GF-D8 (cell line): ENCODE measurements around the gene HTR2A.

ENCODE experiments used
- DNase-seq: peaks from one replicate; lab custom pipeline; 2025; lab: John Stamatoyannopoulos, UW

Gene HTR2A

DNA sequence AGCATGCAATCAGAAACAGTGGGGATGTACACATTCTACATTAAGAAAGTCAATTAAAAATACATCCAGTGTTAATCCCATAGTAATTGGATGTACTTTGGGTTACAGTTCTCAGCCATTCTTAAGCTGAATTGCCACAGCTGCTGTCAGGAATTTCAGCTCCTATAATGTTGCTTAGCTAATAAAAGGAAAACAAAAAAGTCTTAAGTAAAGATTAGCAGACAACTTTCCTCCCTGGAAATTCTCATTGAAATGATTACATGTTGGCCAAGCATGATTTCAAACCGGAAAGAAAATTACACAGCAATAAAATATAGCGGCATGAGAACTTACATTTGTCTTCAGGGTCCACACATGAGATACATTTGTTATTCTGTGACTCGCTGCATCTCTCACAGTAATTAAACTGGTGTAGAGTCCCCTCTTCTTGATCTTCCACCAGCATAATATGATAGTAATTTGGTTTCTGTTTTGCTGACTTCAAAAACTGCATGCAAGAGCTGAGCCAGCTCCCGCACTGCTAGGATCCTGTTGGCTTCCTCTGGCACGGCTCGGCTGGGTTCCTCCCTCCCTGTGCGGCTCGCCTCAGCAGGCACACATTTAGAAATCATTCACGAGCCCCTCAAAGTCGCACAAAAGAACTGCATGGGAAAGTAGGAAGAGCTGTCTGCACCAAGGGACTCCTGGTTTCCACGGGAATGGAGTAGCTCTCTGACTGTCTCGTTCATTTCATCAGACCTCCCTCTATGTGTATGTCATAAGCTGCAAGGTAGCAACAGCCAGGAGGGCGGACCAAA is at the start of gene HTR2A:
HTR2A (minus strand) TSS at position 713 of the 797 bp plus-strand sequence. CDS start 1,147 bp downstream, outside the sequence.
- no peak for DNase-seq

DNA sequence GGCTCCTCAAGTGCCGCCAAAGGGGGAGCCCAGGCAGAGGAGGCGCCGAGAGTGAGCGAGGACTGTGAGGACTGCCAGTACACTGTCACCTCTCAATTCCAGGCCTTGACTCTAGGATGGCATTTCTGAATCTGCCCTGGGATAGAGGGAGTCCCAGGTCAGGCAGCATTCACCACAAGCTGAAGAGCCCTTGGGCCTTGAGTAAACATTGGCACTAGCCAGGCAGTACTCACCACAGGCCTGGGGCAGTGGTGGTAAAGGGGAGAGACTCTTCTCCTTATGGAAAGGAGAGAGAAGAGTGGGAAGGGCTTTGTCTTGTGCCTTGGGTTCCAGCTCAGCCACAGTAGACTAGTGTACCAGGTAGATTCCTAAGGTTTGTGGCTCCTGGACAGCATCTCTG is 39.7 kb upstream of the HTR2A start:
- no peak for DNase-seq

DNA sequence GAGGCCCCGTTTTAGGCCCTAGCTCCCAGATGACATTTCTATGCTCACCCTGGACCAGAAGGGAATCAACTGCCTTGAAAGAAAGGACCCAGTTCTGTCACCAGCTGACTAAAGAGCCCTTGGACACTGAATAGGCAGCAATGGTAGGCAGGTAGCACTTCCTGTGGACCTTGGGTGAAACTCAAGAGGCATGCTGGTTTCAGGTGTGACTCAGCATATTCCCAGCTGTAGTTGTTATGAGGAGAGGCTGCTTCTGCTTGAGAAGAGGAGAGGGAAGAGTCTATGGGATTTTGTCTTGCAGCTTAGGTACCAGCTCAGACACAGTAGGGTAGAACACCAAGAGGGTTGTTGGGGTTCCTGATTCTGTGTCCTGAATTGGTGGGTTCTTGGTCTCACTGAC is 37.9 kb upstream of the HTR2A start:
- no peak for DNase-seq

DNA sequence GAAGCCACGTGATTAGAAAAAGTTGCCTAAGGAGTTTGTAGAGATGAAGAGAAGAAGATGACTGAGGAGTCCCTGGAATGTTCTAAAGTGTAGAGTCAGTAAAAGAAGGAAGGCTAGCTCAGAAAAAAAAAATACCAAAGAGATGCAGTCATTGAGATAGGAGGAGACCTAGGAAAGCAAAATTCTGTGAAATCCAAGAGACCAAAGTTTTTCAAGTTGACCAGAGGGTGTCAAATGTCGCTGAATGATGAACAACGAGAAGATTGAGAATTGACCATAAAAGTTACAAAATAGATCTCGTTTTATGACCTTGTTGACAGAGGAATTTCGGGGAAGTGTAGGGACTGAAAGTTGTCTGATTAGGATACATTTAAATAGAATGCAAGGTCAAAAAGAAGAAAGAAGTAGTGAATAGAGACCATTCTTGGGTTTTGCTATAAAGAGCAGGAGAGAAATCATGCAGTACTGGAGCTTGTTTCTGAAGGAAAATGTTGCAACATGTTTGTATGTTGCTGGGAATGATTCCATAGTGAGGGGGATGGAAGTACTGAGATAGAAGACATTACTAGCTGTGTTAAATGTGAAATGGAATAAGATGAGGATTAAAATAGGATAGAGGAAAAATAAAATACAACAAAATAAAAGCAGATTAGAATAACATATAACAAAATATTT is 30.2 kb upstream of the HTR2A start:
- no peak for DNase-seq

DNA sequence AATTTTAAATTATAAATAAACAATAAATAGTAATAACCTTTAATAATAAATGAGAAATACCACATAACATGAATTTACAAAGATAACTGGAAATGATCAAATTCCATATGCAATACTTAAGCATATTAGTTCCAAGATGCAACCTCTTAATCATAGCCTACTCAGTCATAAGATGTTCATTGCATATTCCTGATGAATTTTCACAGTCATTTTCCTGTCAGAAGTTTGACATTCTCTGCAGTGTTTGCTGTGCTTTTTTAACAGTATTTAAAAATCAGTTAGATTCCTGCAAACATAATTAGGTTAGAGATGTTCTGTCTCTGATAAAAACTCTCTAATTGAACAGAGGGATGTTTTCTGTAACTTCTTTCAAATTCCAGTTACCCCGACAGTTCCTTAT is 28.6 kb upstream of the HTR2A start:
- no peak for DNase-seq

DNA sequence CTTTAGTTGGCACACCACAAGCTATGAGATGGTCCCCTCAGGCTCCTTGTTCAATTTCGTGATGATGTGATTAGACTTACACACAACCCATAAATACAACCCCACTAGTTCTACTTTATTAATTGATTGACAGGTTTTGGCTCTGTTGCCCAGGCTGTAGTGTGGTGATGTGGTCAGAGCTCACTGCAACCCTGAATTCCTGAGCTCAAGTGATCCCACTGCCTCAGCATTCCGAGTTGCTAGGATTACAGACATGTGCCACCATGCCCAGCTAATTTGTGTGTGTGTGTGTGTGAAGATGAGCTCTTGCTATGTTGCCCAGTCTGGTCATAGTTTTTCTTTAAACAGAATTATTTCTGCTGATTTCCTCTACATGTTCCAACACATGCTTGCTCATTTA is 17.5 kb upstream of the HTR2A start:
- no peak for DNase-seq

DNA sequence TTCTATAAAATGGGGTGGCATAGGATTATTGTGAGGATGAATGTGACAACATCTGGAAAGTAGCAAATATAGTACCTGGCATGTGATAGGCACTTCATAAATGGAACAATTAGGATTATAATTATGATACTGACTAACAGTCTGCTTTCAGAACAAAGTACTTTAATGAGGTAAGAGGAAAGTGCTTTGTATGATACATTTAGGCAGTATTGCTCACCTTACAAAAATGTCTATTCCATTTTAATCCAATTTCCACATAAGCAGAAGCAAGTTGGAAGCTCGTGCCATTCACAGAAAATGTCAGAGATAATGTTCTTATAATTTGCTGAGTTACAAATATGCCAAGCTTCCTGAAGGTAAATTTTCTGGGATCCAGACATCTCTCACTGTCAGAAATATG is 16.9 kb upstream of the HTR2A start:
- DNase-seq: no peak

DNA sequence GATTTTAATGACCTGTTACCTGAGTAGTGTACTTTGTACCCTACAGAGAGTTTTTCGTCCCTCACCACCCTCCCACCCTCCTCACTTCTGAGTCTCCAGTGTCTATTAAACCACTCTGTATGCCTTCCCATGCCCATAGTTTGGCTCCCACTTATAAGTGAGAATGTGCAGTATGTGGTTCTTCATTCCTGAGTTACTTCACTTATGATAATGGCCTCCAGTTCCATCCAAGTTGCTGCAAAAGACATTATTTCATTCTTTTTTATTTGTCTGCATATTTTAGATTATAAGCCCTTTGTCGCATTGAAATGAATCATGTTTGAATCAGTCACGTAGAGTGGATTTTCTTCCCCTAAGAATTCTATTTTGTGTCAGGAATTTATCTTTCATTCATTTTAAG is 12.2 kb upstream of the HTR2A start:
- no peak for DNase-seq

DNA sequence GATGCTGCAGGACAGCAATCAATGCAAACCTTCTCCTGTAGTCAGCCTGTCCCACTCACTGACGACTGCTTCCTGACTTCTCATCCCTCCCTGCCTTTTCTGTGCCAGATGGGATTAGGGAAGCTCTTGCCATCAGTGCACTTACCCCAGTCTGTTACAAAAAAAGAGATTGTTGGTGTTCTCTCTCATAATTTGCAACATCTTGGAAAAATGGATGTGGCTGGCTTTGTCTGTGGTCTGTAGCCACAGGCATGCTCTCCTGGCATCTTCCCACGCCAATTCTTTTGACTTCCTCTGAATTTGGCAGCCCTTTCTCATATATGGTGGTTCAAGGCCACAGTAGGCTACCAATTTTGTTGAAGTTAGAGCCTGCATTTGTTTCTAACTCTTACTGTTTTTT is 11.6 kb upstream of the HTR2A start:
- no peak for DNase-seq

DNA sequence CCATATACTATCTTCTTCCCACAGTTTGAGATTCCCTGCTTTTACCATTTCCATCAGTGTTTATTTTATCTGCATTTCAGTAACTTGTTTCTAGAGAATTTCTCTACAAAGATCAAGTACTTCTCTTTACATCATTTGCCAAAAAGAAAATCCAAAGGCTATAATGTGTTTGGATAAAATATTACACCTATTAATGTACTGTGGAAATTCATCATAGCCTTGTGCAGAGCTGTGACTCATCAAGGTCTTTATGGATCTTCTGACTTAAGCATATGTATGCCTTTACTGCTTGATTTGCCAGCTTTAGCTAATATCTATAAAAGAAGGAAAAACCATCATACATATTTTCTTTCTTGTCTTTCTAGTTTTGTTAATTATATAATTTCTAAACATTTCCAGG is 9.6 kb upstream of the HTR2A start:
- DNase-seq: no peak

DNA sequence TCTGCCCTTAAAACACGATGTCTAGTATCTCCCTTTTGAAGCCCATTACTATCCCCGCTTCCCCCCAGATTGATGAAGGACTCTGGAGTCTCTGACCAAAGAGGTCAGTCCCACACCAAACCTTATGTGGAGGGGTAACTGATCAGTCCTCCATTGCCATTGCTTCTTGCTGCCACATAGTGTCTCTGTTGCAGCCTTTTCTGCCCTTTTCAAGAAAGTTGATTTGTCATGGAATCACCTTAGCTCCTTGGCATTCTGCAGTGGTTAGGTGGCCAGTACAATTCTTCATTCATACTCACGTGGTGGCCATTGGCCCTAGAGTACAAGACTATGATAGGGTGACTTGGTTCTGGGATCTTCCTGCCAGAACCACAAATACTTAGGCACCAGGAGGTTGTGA is 8.4 kb upstream of the HTR2A start:
- DNase-seq: no peak

DNA sequence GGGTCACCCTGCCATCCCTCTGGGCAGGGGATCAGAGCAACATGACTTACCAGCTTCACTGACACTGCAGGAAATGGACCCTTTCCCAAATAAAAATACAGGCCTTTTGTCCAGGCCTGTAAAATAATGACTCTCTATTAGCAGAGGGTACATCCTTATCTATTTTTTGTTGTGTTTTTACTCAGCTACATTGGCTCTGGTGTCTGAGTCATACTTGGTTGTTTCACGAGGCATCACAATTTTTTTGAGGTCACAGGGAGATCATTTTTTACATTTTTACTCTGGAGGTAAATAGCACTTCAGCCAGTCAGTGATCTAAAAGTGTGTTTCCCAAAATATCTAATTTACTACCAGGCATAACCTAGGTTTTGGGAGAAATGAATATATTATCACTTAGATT is 6.9 kb upstream of the HTR2A start:
- DNase-seq: no peak

DNA sequence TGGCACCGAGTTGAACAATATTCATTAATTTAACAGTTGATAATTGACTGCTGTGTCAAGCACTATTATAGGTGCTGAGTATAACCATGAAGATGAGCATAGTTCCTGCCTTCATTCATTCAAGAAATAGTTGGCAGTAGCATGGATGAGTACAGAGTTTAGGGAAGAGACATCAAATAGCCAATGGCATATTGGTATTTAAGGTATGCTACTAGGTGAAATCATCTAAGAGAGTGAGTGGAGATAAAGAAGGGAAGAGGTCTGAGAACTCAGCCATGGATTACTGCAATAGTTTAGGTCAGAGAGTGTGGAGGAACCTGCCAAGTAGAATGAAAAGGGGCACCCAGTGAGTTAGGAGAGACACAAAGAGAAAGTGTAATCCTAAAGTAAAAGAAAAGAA is 4.9 kb upstream of the HTR2A start:
- DNase-seq: no peak

DNA sequence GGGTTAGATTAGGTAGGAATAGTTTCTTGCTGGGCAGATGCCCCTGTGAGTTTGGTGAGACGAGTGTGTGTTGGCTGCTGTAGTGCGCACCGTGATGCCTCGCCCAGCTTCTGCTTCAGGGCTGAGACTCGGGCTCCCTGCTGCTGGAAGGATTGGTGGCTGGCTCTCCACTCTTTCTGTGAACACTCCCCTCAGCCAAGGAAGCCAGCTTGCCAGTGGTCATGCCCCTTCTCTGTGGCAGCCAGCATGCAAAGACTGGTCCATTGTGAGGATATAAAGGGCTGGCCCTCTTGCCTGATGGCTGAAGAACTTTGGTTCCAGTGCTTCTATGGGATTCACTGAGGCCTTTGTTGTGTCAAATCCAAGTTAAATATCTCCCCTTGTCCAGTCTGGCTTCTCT is 2.9 kb upstream of the HTR2A start:
- DNase-seq: no peak

DNA sequence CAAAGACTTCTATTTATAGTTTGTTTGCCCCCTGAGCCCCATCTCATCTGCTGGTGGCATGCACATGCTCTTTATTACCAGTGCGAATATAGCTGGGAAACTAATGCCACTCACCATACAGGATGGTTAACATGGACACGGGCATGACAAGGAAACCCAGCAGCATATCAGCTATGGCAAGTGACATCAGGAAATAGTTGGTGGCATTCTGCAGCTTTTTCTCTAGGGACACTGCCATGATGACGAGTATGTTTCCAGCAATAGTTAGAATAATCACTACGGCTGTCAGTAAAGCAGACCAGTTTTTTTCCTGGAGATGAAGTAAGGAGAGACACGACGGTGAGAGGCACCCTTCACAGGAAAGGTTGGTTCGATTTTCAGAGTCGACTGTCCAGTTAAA is 1.5 kb downstream of the HTR2A start:
- DNase-seq: no peak

DNA sequence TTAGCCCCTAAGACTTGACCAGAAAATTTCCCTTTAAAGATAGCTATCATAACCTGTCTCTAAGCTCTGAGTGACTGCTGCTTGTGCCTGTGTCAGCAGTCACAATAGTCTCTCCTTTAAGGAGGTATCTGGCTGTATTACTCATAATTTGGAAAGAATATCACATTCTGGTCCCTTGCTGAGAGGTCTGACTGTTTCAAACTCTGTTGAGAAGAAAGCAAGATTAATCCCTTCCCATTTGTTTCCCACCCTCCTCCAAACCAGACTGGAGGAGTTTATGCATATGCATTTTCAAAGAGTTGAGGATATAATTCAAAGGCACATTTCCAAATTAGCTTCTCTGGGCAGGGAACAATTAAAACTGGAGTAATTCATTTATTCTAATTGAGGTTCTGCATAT is 2.3 kb downstream of the HTR2A start:
- DNase-seq: no peak

DNA sequence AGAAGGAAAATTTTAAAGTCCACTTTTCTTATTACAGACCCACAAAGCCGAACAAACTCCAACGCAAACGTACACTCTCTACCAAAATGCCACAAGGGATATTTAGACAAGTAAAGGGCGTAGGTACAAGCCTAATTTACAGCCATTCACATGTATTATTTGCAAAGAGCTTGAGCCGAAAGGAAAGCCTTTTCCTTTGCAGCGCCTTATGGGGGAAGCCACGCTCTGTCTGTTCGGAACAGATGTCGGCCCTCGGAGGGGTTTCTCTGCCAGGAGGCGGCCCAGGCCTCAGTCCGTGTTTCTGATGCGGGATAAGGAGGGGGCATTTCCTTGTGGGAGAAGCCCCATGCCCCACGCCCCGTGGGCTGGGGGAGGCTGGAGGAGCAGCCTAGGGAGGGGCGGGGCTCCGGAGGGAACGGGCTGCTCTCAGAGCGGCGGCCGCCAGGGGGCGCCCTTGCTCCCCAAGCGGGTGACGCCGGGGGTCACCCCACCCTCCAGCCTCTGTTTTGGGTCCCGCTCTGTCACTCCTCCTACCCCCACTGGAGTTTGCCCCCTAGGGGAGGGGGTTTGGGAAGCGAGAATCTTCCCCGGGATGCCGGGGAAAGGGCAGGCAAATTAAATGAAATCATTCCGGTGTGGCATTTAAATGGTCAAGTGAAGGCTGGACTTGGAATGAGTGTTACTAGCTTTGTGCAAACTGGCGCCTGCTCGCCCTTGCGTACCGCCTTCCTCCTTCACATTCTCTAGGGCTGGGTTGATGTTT is 2.9 kb downstream of the HTR2A start:
- no peak for DNase-seq

DNA sequence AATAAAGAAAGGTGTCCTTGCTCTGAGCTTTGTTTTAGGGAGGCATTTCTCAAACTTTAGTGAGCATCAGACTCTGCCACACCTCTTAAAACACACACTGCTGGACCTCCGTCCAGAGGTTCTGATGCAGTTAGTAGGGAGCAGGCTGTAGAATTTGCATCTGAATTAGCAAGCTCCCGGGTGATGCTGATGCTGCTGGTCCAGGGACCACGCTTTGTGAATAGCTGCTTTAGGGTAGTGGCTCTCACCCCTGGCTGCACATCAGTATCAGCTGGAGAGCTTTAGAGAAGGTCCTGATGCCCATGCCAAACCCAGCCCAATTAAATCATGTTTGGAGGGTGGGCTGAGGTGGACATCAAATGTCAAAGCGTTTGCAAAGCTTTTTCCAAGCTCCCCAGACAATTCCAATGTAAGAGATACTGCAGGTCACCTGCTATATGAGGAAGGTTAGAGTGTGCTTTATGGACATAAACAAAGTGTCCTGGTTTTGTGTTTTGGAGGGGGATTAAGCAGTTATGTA is 3.6 kb downstream of the HTR2A start:
- no peak for DNase-seq

DNA sequence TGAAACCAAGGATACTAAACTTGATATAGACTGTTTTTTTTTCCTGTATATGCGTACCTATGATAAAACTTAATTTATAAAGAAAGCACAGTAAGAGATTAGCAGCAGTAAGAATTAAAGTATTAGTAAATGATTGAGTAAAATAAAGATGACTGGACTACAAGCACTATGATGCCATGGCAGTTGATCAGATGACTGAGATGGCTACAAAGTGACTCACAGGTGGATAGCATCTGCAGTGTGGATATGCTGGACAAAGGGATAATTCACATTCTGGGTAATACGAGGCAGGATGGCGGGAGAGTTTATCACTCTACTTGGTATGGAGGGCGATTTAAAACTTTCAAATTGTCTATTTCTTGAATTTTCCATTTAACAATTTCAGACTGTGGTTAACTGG is 11.8 kb downstream of the HTR2A start:
- DNase-seq: no peak

DNA sequence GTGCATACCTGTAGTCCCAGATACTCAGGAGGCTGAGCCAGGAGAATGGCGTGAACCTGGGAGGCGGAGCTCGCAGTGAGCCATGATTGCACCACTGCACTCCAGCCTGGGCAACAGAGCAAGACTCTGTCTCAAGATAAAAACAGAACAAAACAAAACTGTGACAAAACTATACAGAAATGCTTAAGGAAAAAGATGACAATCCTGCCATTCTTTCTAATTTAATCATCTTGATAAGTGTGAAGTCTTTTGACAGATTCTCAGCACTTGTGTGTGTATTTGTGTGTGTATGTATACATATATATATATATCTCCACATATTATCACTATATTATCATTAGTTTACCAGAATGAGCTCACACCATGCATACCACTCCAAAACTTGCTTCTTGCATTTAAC is 12.3 kb downstream of the HTR2A start:
- DNase-seq: no peak

DNA sequence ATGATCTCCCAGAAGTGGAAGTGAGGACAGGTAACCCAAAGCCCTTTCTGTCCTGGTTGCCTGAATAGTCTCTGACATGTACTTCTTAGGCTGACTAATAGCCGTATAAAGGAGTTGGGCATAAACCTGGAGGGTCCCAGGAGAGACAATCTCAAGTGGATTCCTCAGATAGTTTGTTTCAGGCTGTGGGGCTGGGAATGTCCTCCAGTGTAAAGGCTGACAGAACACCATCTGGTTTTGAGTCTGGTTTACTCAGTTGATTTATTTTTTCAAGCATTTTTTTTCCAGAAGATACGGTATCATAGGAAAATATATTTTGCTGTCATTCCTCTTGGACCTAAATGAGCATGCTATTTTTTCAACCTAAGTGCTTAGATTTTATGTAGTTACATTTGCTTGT is 15.2 kb downstream of the HTR2A start:
- DNase-seq: no peak

DNA sequence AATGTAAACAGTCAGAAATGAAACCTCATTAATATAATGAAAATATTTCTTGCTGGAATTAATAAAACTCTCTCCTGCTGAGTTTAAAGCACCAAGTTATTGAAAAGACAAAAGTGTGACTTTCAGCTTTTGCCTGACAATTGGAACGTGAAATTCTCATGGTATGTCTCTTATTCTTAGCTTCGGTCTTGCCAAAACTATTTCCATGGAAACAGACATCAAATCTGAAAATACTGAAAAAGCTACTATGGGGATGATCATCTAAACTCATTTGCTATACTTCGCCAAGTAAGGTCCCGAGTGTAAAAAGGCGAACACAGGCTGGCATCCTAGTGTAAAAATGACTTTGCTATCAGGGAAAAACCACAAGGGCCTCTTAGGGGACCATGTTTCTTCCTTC is 22.8 kb downstream of the HTR2A start:
- DNase-seq: no peak

DNA sequence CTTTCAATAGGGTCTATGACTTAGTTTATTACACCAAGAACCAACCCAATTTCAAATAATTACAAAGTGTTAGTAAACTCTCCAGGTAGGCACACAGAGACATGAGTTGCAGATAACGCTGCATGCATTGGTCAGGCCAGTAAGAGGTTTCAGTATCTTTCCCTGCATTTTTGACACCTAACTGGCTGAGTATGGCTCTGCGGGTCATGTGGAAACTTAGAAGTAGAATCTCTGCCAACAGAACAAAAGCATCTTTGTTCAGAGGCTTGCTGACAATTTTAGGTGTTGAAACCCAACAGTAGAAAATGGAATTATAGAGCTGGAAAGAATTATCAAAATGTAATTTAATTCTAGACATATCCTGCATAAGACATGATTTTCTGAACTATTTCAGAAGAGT is 25.3 kb downstream of the HTR2A start:
- DNase-seq: no peak
